HepG2 (cell line): Measurements from ENCODE around the gene FAIM2. TPM values are rescaled to one million over a fixed set of nuclear protein-coding genes. Genes with fewer than 3 reads are reported as not detected.

Source experiments
- polyA plus RNA-seq, 8 experiments: library from polyadenylated mRNA; depleted of rRNA in 3 of 8; stranded (reverse) in 7 of 8; unstranded in 1 of 8; fragments of >200 nt; fragmentation: Illumina TruSeq in 4 of 8; extraction: Trizol in 4 of 8; gene quantifications; 2 replicates each; pipeline versions ENCODE4 v1.2.1 to v1.2.3, GENCODE V29; 2011 to 2016; ENCODE audit warnings: low read depth in 4 of 8, missing spikeins in 1 of 8, mixed read lengths in 1 of 8; ENCODE audit not compliant: insufficient read depth in 1 of 8
- total RNA-seq, 5 experiments: library from RNA; depleted of rRNA; stranded (reverse); fragments of >200 nt; fragmentation: Illumina TruSeq; extraction: Trizol; gene quantifications; 2 replicates each; pipeline ENCODE4 v1.2.3, GENCODE V29; 2016; ENCODE audit warnings: low read depth in 1 of 5

FAIM2 gene
- total and polyA plus RNA-seq, 2 of the 13 experiments (the other 11 are each of a cell fraction or from before 2014, with no cell fraction given), result not detected

Other genes with a start within 250 kb of the FAIM2 start
- gene FMNL3, start 196.5 kb downstream of the FAIM2 start, total RNA-seq (2016; rRNA removed; fragmentation: Illumina TruSeq; extraction: Trizol), result 0.79 and 1.1 TPM in 2 replicates
- 0.44 and 0.64 TPM in 2 replicates for gene FMNL3, start 196.5 kb downstream of the FAIM2 start, polyA plus RNA-seq (2011; rRNA removed)
- 220 and 412 TPM in 2 replicates for gene TMBIM6, start 162.3 kb downstream of the FAIM2 start, total RNA-seq (2016; rRNA removed; fragmentation: Illumina TruSeq; extraction: Trizol)
- 445 and 468 TPM in 2 replicates for gene TMBIM6, start 162.3 kb downstream of the FAIM2 start, polyA plus RNA-seq (2011; rRNA removed)
- 5.9 and 9.0 TPM in 2 replicates for gene NCKAP5L, start 75.5 kb downstream of the FAIM2 start, total RNA-seq (2016; rRNA removed; fragmentation: Illumina TruSeq; extraction: Trizol)
- 4.1 and 5.5 TPM in 2 replicates for gene NCKAP5L, start 75.5 kb downstream of the FAIM2 start, polyA plus RNA-seq (2011; rRNA removed)
- 1.8 and 2.5 TPM in 2 replicates for gene BCDIN3D, start 60.8 kb downstream of the FAIM2 start, total RNA-seq (2016; rRNA removed; fragmentation: Illumina TruSeq; extraction: Trizol)
- gene BCDIN3D, start 60.8 kb downstream of the FAIM2 start, polyA plus RNA-seq (2011; rRNA removed), result 2.0 and 2.2 TPM in 2 replicates
- gene AQP2, start 46.8 kb upstream of the FAIM2 start, total RNA-seq (2016; rRNA removed; fragmentation: Illumina TruSeq; extraction: Trizol), result not detected in 2 replicates
- gene AQP2, start 46.8 kb upstream of the FAIM2 start, polyA plus RNA-seq (2011; rRNA removed), result not detected in 2 replicates
- gene AQP5, start 58.0 kb upstream of the FAIM2 start, total RNA-seq (2016; rRNA removed; fragmentation: Illumina TruSeq; extraction: Trizol), result not detected in 2 replicates
- not detected in 2 replicates for gene AQP5, start 58.0 kb upstream of the FAIM2 start, polyA plus RNA-seq (2011; rRNA removed)
- 0.51 and 1.3 TPM in 2 replicates for gene AQP6, start 69.0 kb upstream of the FAIM2 start, total RNA-seq (2016; rRNA removed; fragmentation: Illumina TruSeq; extraction: Trizol)
- 0.32 and 0.38 TPM in 2 replicates for gene AQP6, start 69.0 kb upstream of the FAIM2 start, polyA plus RNA-seq (2011; rRNA removed)
- 57.9 and 95.5 TPM in 2 replicates for gene RACGAP1, start 121.6 kb upstream of the FAIM2 start, total RNA-seq (2016; rRNA removed; fragmentation: Illumina TruSeq; extraction: Trizol)
- gene RACGAP1, start 121.6 kb upstream of the FAIM2 start, polyA plus RNA-seq (2011; rRNA removed), result 14.0 and 16.7 TPM in 2 replicates
- 0.24 and 0.44 TPM in 2 replicates for gene ASIC1, start 153.7 kb upstream of the FAIM2 start, total RNA-seq (2016; rRNA removed; fragmentation: Illumina TruSeq; extraction: Trizol)
- gene ASIC1, start 153.7 kb upstream of the FAIM2 start, polyA plus RNA-seq (2011; rRNA removed), result 1.3 and 1.5 TPM in 2 replicates
- 54.6 and 64.9 TPM in 2 replicates for gene SMARCD1, start 181.4 kb upstream of the FAIM2 start, total RNA-seq (2016; rRNA removed; fragmentation: Illumina TruSeq; extraction: Trizol)
- 51.7 and 55.5 TPM in 2 replicates for gene SMARCD1, start 181.4 kb upstream of the FAIM2 start, polyA plus RNA-seq (2011; rRNA removed)
- gene GPD1, start 200.1 kb upstream of the FAIM2 start, total RNA-seq (2016; rRNA removed; fragmentation: Illumina TruSeq; extraction: Trizol), result 30.6 and 38.1 TPM in 2 replicates
- gene GPD1, start 200.1 kb upstream of the FAIM2 start, polyA plus RNA-seq (2011; rRNA removed), result 3.7 and 7.2 TPM in 2 replicates
- 71.6 and 82.0 TPM in 2 replicates for gene COX14, start 208.3 kb upstream of the FAIM2 start, total RNA-seq (2016; rRNA removed; fragmentation: Illumina TruSeq; extraction: Trizol)
- gene COX14, start 208.3 kb upstream of the FAIM2 start, polyA plus RNA-seq (2011; rRNA removed), result 53.0 and 55.0 TPM in 2 replicates